CD4-positive, alpha-beta T cell treated with Interleukin-15 for 1 hour (primary cell): ENCODE results near the gene DNAH9.

Source experiments
- DNase-seq: peaks from one replicate; pipeline ENCODE4 v3.0.0-alpha.2; 2020

Gene DNAH9

GRCh38 chr17:11991461-11991860 is 393.2 kb downstream of the DNAH9 start:
- DNase-seq = no peak

GRCh38 chr17:11996722-11997146 is 398.5 kb downstream of the DNAH9 start:
- peak; percentile 46 for DNase-seq

GRCh38 chr17:11997147-11997971 is 399.1 kb downstream of the DNAH9 start, which contains the start of gene ZNF18:
Gene ZNF18, minus strand, starts transcription at chr17:11997475. Its CDS starts 4,646 bp downstream, at chr17:11992829.
- DNase-seq = peak; percentile 95

GRCh38 chr17:11997972-11998233 is 399.6 kb downstream of the DNAH9 start:
- DNase-seq = no peak

GRCh38 chr17:11999696-12000095 is 401.4 kb downstream of the DNAH9 start:
- no peak for DNase-seq

GRCh38 chr17:12007466-12007865 is 409.2 kb downstream of the DNAH9 start:
- no peak for DNase-seq
